ENCODE results near the gene MAJIN. TPM values are rescaled to one million over a fixed set of nuclear protein-coding genes. Genes with fewer than 3 reads are reported as not detected.

The MAJIN gene
- total and polyA plus RNA-seq, 9 of the 15 experiments (the other 6 are each of a cell fraction or from before 2014, with no cell fraction given), result 0.17 to 0.83 (median 0.24) TPM; not detected in 2

DNA sequence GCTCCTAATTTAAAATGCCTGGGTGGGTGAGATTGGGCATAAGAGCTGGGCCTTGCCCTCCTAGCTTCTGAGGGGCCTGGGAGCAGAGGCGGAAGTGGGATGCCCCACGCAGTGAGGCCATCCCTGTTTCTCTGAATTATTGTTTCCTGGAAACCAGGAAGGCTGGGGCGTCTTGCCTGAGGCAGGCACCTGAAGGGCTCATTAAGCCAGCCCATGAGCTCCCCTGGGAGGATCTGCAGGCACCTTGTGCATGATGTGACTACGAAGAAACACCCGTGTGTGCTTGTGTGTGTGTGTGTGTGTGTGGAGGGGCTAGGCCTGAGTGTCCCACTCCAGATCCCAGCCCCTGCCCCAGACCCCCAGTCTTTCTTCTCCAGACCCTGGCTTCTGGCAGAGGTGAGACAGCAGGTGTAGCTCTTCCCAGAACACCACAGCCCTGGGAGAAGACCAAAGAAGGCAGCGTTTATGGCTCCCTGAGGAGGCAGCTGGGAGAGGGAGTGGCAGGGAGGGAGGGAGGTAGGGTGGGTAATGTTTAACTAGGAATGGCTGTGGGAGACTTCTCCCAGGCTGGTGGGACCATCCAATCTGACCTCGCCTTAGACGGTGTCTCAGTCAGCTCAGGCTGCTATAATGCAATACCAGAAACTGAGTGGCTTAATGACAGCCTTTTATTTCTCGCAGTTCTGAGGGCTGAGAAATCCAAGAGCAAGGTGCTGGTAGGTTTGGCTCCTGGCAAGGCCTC is 27.0 kb upstream of the MAJIN start (continued):
- TF ChIP-seq, protein P1, sequence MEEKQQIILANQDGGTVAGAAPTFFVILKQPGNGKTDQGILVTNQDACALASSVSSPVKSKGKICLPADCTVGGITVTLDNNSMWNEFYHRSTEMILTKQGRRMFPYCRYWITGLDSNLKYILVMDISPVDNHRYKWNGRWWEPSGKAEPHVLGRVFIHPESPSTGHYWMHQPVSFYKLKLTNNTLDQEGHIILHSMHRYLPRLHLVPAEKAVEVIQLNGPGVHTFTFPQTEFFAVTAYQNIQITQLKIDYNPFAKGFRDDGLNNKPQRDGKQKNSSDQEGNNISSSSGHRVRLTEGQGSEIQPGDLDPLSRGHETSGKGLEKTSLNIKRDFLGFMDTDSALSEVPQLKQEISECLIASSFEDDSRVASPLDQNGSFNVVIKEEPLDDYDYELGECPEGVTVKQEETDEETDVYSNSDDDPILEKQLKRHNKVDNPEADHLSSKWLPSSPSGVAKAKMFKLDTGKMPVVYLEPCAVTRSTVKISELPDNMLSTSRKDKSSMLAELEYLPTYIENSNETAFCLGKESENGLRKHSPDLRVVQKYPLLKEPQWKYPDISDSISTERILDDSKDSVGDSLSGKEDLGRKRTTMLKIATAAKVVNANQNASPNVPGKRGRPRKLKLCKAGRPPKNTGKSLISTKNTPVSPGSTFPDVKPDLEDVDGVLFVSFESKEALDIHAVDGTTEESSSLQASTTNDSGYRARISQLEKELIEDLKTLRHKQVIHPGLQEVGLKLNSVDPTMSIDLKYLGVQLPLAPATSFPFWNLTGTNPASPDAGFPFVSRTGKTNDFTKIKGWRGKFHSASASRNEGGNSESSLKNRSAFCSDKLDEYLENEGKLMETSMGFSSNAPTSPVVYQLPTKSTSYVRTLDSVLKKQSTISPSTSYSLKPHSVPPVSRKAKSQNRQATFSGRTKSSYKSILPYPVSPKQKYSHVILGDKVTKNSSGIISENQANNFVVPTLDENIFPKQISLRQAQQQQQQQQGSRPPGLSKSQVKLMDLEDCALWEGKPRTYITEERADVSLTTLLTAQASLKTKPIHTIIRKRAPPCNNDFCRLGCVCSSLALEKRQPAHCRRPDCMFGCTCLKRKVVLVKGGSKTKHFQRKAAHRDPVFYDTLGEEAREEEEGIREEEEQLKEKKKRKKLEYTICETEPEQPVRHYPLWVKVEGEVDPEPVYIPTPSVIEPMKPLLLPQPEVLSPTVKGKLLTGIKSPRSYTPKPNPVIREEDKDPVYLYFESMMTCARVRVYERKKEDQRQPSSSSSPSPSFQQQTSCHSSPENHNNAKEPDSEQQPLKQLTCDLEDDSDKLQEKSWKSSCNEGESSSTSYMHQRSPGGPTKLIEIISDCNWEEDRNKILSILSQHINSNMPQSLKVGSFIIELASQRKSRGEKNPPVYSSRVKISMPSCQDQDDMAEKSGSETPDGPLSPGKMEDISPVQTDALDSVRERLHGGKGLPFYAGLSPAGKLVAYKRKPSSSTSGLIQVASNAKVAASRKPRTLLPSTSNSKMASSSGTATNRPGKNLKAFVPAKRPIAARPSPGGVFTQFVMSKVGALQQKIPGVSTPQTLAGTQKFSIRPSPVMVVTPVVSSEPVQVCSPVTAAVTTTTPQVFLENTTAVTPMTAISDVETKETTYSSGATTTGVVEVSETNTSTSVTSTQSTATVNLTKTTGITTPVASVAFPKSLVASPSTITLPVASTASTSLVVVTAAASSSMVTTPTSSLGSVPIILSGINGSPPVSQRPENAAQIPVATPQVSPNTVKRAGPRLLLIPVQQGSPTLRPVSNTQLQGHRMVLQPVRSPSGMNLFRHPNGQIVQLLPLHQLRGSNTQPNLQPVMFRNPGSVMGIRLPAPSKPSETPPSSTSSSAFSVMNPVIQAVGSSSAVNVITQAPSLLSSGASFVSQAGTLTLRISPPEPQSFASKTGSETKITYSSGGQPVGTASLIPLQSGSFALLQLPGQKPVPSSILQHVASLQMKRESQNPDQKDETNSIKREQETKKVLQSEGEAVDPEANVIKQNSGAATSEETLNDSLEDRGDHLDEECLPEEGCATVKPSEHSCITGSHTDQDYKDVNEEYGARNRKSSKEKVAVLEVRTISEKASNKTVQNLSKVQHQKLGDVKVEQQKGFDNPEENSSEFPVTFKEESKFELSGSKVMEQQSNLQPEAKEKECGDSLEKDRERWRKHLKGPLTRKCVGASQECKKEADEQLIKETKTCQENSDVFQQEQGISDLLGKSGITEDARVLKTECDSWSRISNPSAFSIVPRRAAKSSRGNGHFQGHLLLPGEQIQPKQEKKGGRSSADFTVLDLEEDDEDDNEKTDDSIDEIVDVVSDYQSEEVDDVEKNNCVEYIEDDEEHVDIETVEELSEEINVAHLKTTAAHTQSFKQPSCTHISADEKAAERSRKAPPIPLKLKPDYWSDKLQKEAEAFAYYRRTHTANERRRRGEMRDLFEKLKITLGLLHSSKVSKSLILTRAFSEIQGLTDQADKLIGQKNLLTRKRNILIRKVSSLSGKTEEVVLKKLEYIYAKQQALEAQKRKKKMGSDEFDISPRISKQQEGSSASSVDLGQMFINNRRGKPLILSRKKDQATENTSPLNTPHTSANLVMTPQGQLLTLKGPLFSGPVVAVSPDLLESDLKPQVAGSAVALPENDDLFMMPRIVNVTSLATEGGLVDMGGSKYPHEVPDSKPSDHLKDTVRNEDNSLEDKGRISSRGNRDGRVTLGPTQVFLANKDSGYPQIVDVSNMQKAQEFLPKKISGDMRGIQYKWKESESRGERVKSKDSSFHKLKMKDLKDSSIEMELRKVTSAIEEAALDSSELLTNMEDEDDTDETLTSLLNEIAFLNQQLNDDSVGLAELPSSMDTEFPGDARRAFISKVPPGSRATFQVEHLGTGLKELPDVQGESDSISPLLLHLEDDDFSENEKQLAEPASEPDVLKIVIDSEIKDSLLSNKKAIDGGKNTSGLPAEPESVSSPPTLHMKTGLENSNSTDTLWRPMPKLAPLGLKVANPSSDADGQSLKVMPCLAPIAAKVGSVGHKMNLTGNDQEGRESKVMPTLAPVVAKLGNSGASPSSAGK (IDR thresholded peaks at IDR 0.05), result no peak
- TF ChIP-seq, protein P2, sequence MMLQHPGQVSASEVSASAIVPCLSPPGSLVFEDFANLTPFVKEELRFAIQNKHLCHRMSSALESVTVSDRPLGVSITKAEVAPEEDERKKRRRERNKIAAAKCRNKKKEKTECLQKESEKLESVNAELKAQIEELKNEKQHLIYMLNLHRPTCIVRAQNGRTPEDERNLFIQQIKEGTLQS (IDR thresholded peaks at IDR 0.05), result no peak
- TF ChIP-seq, protein P2 (CRISPR knock-in tag; conservative IDR thresholded peaks at IDR 0.05), result no peak
- TF ChIP-seq, protein P3, sequence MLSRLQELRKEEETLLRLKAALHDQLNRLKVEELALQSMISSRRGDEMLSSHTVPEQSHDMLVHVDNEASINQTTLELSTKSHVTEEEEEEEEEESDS (CRISPR knock-in tag; IDR thresholded peaks at IDR 0.05), result no peak
- TF ChIP-seq XRCC5 (IDR thresholded peaks at IDR 0.05; ENCODE audit: low read depth, low read length), result no peak
- 0 out of 2 replicates have a peak, but pooled peaks have one; percentile 31 for TF ChIP-seq ZKSCAN1 (IDR thresholded peaks at IDR 0.05; ENCODE audit: low read depth, low read length)
- 0 out of 2 replicates have a peak, but pooled peaks have one; percentile 22 for TF ChIP-seq NR2C2 (CRISPR knock-in tag; IDR thresholded peaks at IDR 0.05)
- no peak for TF ChIP-seq NR2C2 (tag; IDR thresholded peaks at IDR 0.05)
- no peak for TF ChIP-seq C11orf30 (IDR thresholded peaks at IDR 0.05; ENCODE audit: low read depth)
- TF ChIP-seq DMBX1 (CRISPR knock-in tag; IDR thresholded peaks at IDR 0.05; ENCODE audit: borderline replicate concordance), result 0 out of 2 replicates have a peak, but pooled peaks have one; percentile 20
- no peak for TF ChIP-seq TFAM (CRISPR knock-in tag; conservative IDR thresholded peaks at IDR 0.05)
- no peak for TF ChIP-seq ASH1L (IDR thresholded peaks at IDR 0.05; ENCODE audit: borderline replicate concordance, low read depth, partially characterized antibody)
- TF ChIP-seq ARID1B (IDR thresholded peaks at IDR 0.05), result peak; percentile 17; the same call in 1 of the 2 replicates
- TF ChIP-seq TARDBP (IDR thresholded peaks at IDR 0.05), result no peak
- no peak for TF ChIP-seq RHOXF2B (CRISPR knock-in tag; conservative IDR thresholded peaks at IDR 0.05)
- no peak for TF ChIP-seq ZNF253 (CRISPR knock-in tag; conservative IDR thresholded peaks at IDR 0.05)
- no peak for TF ChIP-seq ARID2 (IDR thresholded peaks at IDR 0.05)

Measured in K562 (cell line).